GM21528 (cell line): Measurements from ENCODE around the gene FAM241B.

ENCODE experiments used
- ATAC-seq: cut with Tn5 transposase; IDR thresholded peaks from one replicate; pipeline ENCODE4 v1.9.1; 2021; ENCODE audit warnings: mild to moderate bottlenecking, moderate library complexity; ENCODE audit not compliant: unreplicated experiment, low FRiP score

The FAM241B gene

GRCh38 chr10:69629897-69630650, at the start of gene FAM241B:
Gene FAM241B (plus strand): TSS chr10:69630247. CDS start chr10:69631744, 1,497 bp downstream.
- ATAC-seq: no peak

- no peak for ATAC-seq
Measured at GRCh38 chr10:69580435-69580834, 49.6 kb upstream of the FAM241B start.

- no peak for ATAC-seq
Measured at GRCh38 chr10:69583106-69583505, 46.9 kb upstream of the FAM241B start.

- no peak for ATAC-seq
Measured at GRCh38 chr10:69584624-69585023, 45.4 kb upstream of the FAM241B start.

GRCh38 chr10:69588358-69588757, 41.7 kb upstream of the FAM241B start:
- ATAC-seq: no peak

- no peak for ATAC-seq
Measured at GRCh38 chr10:69600761-69601330, 29.2 kb upstream of the FAM241B start.

- ATAC-seq: no peak
Measured at GRCh38 chr10:69609077-69609476, 21.0 kb upstream of the FAM241B start.

- no peak for ATAC-seq
Measured at GRCh38 chr10:69612760-69613159, 17.3 kb upstream of the FAM241B start.

GRCh38 chr10:69614130-69614529, 15.9 kb upstream of the FAM241B start:
- ATAC-seq: no peak

GRCh38 chr10:69616358-69616757, 13.7 kb upstream of the FAM241B start:
- ATAC-seq: no peak

GRCh38 chr10:69618746-69619145, 11.3 kb upstream of the FAM241B start:
- ATAC-seq: no peak

- no peak for ATAC-seq
Measured at GRCh38 chr10:69619626-69620025, 10.4 kb upstream of the FAM241B start.

GRCh38 chr10:69620625-69621024, 9.4 kb upstream of the FAM241B start:
- ATAC-seq: no peak

- ATAC-seq: no peak
Measured at GRCh38 chr10:69624245-69624786, 5.7 kb upstream of the FAM241B start.

- ATAC-seq: no peak
Measured at GRCh38 chr10:69626826-69627225, 3.2 kb upstream of the FAM241B start.

GRCh38 chr10:69628891-69629290, 1.2 kb upstream of the FAM241B start:
- ATAC-seq: no peak

GRCh38 chr10:69629519-69629896, 539 bp upstream of the FAM241B start:
- no peak for ATAC-seq

- ATAC-seq: no peak
Measured at GRCh38 chr10:69630651-69631400, 779 bp downstream of the FAM241B start.

- no peak for ATAC-seq
Measured at GRCh38 chr10:69631566-69631965, 1.5 kb downstream of the FAM241B start.

- no peak for ATAC-seq
Measured at GRCh38 chr10:69632516-69633199, 2.6 kb downstream of the FAM241B start.
